ENCODE measurements around the gene PON1.

The PON1 gene

DNA sequence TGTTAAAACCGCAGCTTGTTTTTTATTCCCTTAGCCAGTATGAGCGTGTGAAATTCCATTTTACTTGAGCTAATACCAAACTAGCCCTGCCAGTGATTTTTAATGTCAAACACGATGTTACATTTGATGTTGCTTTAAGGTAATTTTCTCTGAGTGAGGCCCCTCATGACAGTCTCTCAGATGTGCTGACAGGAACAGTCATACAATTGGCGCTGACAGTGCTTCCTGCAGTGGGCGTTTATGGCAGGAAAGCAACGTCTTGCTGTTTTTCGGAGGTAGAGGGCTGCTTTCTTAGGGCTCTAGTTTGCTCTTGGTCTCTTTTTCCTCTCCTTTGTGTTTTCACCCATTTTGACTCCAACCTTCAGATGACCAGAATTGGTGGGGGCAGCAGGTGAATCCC is 19.3 kb downstream of the PON1 start:
- FAIRE-seq, result no peak
- TF ChIP-seq, protein P1, sequence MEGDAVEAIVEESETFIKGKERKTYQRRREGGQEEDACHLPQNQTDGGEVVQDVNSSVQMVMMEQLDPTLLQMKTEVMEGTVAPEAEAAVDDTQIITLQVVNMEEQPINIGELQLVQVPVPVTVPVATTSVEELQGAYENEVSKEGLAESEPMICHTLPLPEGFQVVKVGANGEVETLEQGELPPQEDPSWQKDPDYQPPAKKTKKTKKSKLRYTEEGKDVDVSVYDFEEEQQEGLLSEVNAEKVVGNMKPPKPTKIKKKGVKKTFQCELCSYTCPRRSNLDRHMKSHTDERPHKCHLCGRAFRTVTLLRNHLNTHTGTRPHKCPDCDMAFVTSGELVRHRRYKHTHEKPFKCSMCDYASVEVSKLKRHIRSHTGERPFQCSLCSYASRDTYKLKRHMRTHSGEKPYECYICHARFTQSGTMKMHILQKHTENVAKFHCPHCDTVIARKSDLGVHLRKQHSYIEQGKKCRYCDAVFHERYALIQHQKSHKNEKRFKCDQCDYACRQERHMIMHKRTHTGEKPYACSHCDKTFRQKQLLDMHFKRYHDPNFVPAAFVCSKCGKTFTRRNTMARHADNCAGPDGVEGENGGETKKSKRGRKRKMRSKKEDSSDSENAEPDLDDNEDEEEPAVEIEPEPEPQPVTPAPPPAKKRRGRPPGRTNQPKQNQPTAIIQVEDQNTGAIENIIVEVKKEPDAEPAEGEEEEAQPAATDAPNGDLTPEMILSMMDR (IDR thresholded peaks at IDR 0.05; ENCODE audit: insufficient read depth, missing control alignments), result no peak

DNA sequence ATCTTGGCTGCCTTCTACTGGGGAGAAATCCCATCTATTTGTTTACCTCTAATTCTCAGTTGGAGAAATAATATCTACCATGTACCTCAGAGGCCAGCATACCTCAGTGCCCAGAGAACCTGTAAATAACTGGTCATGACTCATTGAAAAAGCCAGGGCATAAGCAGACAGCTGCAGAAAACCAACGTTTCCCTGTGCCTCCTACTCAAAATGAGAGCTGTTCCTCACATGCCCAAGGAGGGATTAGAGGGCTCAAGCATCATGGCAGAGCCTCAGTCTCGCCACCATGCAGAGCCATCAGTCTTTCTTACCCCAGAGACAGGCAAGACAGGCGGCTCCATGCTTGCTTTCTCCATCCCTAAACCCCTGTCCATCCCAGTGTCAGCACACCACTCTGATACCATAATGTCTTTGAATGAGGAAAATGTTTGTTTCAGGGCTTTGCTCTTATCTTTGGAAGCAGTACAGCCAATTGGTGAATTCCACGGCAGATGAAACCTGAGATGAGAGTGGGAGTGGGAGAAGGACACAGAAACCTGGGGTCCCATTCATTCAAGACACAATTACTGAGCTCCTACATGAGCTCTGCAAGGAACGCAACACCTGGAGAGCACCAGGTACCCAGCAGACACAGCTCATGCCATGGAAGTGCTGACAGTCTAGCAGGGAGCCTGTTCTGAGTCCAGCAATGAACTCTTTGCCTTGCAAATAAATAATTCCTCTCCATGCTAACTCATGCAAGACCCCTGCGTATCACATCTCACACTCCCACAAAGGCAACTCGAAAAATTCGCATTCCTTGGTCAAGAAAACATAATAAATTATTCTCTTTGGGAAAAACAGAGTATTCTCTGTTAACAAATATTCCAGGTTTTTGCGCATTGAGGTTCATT is 21.1 kb downstream of the PON1 start:
- TF ChIP-seq, protein P1 (IDR thresholded peaks at IDR 0.05; ENCODE audit: insufficient read depth, missing control alignments), result no peak
- FAIRE-seq (no peak), DNase-seq (ENCODE audit: insufficient read length, low spot score) (no peak)

More for the DNA sequence above, 19.3 kb downstream of the PON1 start:
- DNase-seq (ENCODE audit: insufficient read length, low spot score), result no peak

DNA sequence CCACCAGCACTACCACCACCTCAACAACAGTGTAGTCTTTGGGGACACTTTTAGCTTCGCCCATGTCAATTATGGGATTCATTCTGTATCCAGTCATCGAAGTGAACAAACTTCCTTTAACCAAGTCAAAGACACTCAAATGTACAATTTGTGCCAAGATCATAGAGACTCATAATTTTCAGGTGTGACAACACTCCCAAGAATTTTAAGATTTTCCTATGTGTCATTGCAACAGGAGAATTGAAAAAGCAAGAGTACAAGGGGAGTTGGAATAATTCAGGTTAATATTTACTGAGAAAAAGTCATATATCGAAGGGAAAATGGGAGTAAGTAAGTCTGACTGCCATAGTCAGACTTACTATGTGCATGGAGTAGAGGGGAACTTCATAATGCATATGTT is 26.2 kb downstream of the PON1 start:
- FAIRE-seq (no peak), DNase-seq (ENCODE audit: insufficient read length, low spot score) (no peak)
- TF ChIP-seq, protein P1 (IDR thresholded peaks at IDR 0.05; ENCODE audit: insufficient read depth, missing control alignments), result no peak

DNA sequence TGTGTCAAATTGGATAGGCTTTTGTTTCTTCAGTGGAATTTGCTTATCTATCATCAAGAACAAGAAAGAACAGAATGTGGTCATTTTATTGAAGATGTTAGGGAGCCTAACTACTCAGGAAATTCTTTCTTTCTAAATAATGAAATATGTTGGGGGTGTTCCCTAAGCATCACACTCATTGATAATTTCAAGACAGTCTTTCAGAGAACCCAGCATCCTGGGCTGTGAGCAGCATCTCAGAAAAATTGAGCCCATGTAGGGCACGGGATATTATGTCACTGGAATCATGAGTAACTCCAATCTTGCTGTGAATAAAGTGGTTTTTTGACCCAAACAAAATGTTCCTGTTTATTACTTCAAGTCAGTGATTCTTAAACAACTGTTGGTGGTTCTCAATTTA is 27.3 kb downstream of the PON1 start:
- TF ChIP-seq, protein P1 (IDR thresholded peaks at IDR 0.05; ENCODE audit: insufficient read depth, missing control alignments), result no peak
- no peak for DNase-seq (ENCODE audit: insufficient read length, low spot score)
- no peak for FAIRE-seq

DNA sequence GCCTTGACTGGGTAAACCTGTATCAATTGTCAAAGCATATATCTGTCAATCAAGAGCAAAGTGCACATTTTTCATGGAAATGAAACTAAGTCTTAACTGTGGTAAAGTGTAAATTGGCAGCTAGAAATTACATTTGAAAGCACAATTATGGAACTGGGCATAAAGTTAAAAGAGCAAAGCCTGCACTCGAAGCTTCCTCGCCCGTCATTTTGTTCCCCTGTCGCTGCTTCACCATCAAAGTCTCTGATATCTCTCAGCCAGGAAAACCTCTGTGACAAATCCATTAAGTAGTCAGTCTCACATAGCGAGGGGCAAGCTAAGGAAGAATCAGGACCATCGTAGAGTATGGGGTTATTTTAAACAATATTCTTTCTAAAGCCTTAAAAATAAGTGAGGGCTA is 27.9 kb downstream of the PON1 start:
- DNase-seq (ENCODE audit: insufficient read length, low spot score) (no peak), FAIRE-seq (no peak)
- TF ChIP-seq, protein P1 (IDR thresholded peaks at IDR 0.05; ENCODE audit: insufficient read depth, missing control alignments), result no peak

DNA sequence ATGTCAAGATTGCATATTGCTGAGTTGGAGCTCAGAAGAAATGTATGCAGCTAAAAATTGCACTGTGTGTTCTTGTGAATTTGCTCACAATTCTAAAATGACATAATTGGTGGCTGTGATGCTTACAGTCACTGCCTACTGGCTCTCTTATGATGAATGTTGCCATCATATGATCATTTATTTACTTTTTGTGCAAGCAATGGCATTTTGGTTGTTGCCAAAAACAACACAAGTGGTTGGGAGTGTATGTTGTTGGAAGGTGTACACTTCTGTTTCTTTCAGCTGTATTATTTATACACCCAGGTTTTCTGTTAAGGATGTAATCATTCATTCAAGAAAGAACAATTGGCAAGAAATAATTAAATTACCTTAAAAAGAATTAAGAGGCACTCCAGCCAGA is 28.9 kb downstream of the PON1 start:
- DNase-seq (ENCODE audit: insufficient read length, low spot score) (no peak), FAIRE-seq (no peak)
- TF ChIP-seq, protein P1 (IDR thresholded peaks at IDR 0.05; ENCODE audit: insufficient read depth, missing control alignments), result no peak

DNA sequence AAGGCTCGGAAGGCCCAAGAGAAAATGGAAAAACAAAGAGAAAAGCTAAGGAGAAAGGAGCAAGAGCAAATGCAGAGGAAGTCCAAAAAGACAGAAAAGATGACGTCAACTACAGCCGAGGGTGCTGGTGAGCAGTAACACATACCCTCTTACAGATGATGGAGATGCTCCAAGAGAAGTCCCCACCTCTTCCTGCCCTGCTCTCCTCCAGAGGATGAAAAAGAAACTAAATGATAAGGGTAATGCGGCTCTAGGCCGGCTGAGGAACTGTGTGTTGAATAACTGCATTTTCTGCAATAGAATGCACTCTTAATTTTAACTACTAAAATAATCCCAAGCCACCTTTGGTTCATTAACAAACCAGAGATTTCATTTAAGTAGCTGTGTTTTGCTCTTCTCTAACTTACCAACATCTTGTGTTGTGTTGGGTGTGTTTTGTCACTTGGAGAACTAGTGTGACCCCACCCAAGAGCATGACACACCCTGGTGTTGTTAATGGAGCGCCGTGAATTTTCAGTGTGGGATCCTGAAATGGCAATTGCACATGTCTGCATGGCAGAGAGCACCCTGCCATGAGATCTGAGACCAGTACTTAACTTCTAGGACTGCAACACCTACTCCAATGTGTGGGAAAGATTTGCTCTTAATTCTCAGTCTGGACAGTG is 34.0 kb downstream of the PON1 start:
- TF ChIP-seq, protein P1 (IDR thresholded peaks at IDR 0.05; ENCODE audit: insufficient read depth, missing control alignments), result no peak
- DNase-seq (ENCODE audit: insufficient read length, low spot score) (no peak), FAIRE-seq (no peak)

Measured in D721Med (cell line).